HepG2 (cell line): ENCODE measurements around the gene CTSW. TPM values are rescaled to one million over a fixed set of nuclear protein-coding genes. Genes with fewer than 3 reads are reported as not detected.

Source experiments
- AGO1 ChIP-seq: fragments of 200-400 bp; formaldehyde crosslinking; IDR thresholded peaks from 2 replicates; pipeline ENCODE4 v1.6.1; 2017; ENCODE audit warnings: mild to moderate bottlenecking, low read depth, low read length, moderate library complexity; ENCODE audit not compliant: poor library complexity, severe bottlenecking
- DBP ChIP-seq: sonication (generic); formaldehyde crosslinking; IDR thresholded peaks from 2 replicates; pipeline ENCODE4 v1.4.0; 2020; ENCODE audit warnings: missing genetic modification reagents; ENCODE audit errors: not compliant biosample characterization
- E2F5 ChIP-seq: sonication (generic); formaldehyde crosslinking; conservative IDR thresholded peaks from 2 replicates; pipeline ENCODE4 v1.4.0; 2020; ENCODE audit warnings: missing genetic modification reagents
- GMEB1 ChIP-seq: sonication (generic); formaldehyde crosslinking; IDR thresholded peaks from 2 replicates; pipeline ENCODE4 v1.5.1; 2020; ENCODE audit warnings: missing genetic modification reagents, mild to moderate bottlenecking, borderline replicate concordance
- JUNB ChIP-seq: sonication (generic); formaldehyde crosslinking; IDR thresholded peaks from 2 replicates; pipeline ENCODE4 v1.8.0; 2022; ENCODE audit warnings: missing genetic modification reagents, mild to moderate bottlenecking, borderline replicate concordance
- KLF13 ChIP-seq: sonication (generic); formaldehyde crosslinking; IDR thresholded peaks from 2 replicates; pipeline ENCODE4 v1.4.0; 2020; ENCODE audit warnings: mild to moderate bottlenecking, missing genetic modification reagents
- LBX2 ChIP-seq: sonication (generic); formaldehyde crosslinking; IDR thresholded peaks from 2 replicates; pipeline ENCODE4 v1.5.0; 2020; ENCODE audit warnings: missing genetic modification reagents, mild to moderate bottlenecking, borderline replicate concordance
- NCOA5 ChIP-seq: sonication (generic); formaldehyde crosslinking; IDR thresholded peaks from 2 replicates; pipeline ENCODE4 v1.4.0; 2020; ENCODE audit warnings: missing genetic modification reagents
- NONO ChIP-seq, 2 experiments: fragments of 450-650 bp in 1 of 2; sonication (generic) in 1 of 2; formaldehyde crosslinking in 1 of 2; IDR thresholded peaks in 1 of 2; conservative IDR thresholded peaks in 1 of 2; 2 replicates each; pipeline versions ENCODE4 v1.6.1 to v1.8.0; 2017 to 2022; ENCODE audit warnings: mild to moderate bottlenecking in 1 of 2, missing genetic modification reagents in 1 of 2, moderate library complexity in 1 of 2
- NPAS2 ChIP-seq: sonication (generic); formaldehyde crosslinking; IDR thresholded peaks from 2 replicates; pipeline ENCODE4 v1.8.0; 2022; ENCODE audit warnings: mild to moderate bottlenecking, missing genetic modification reagents, borderline replicate concordance
- REPIN1 ChIP-seq: sonication (generic); formaldehyde crosslinking; IDR thresholded peaks from 2 replicates; pipeline ENCODE4 v1.8.0; 2022; ENCODE audit warnings: missing genetic modification reagents, low read depth, mild to moderate bottlenecking, borderline replicate concordance
- RERE ChIP-seq: IDR thresholded peaks from 2 replicates; pipeline ENCODE4 v1.6.1; 2016; ENCODE audit warnings: low read depth, missing genetic modification reagents, missing compliant biosample characterization
- REXO4 ChIP-seq: sonication (generic); formaldehyde crosslinking; IDR thresholded peaks from 2 replicates; pipeline ENCODE4 v1.8.0; 2022; ENCODE audit warnings: missing genetic modification reagents, mild to moderate bottlenecking, borderline replicate concordance
- ZNF276 ChIP-seq: sonication (generic); formaldehyde crosslinking; IDR thresholded peaks from 2 replicates; pipeline ENCODE4 v1.4.0; 2020; ENCODE audit warnings: mild to moderate bottlenecking, low read depth, missing genetic modification reagents
- ZNF546 ChIP-seq: sonication (generic); formaldehyde crosslinking; conservative IDR thresholded peaks from 2 replicates; pipeline ENCODE4 v1.8.1; 2023; ENCODE audit warnings: mild to moderate bottlenecking, missing genetic modification reagents
- ZNF619 ChIP-seq: sonication (generic); formaldehyde crosslinking; IDR thresholded peaks from 2 replicates; pipeline ENCODE4 v1.4.0; 2020; ENCODE audit warnings: mild to moderate bottlenecking, missing genetic modification reagents
- polyA plus RNA-seq, 8 experiments: library from polyadenylated mRNA; depleted of rRNA in 3 of 8; stranded (reverse) in 7 of 8; unstranded in 1 of 8; fragments of >200 nt; fragmentation: Illumina TruSeq in 4 of 8; extraction: Trizol in 4 of 8; gene quantifications; 2 replicates each; pipeline versions ENCODE4 v1.2.1 to v1.2.3, GENCODE V29; 2011 to 2016; ENCODE audit warnings: low read depth in 4 of 8, missing spikeins in 1 of 8, mixed read lengths in 1 of 8; ENCODE audit not compliant: insufficient read depth in 1 of 8
- total RNA-seq, 5 experiments: library from RNA; depleted of rRNA; stranded (reverse); fragments of >200 nt; fragmentation: Illumina TruSeq; extraction: Trizol; gene quantifications; 2 replicates each; pipeline ENCODE4 v1.2.3, GENCODE V29; 2016; ENCODE audit warnings: low read depth in 1 of 5

CTSW gene
- total and polyA plus RNA-seq, 2 of the 13 experiments (the other 11 are each of a cell fraction or from before 2014, with no cell fraction given): 0.09 TPM; not detected in 1

GRCh38 chr11:65900125-65900898 is 20.7 kb downstream of the CTSW start, which contains the start of gene FOSL1 (continued):
- TF ChIP-seq RERE (CRISPR knock-in tag): no peak; the same call in 1 of the 2 replicates
- TF ChIP-seq KLF13: no peak
- no peak for TF ChIP-seq LBX2 (CRISPR knock-in tag)
- TF ChIP-seq AGO1: no peak
- no peak for TF ChIP-seq REXO4 (CRISPR knock-in tag)
- no peak; the same call in 1 of the 2 replicates for TF ChIP-seq ZNF546
- no peak for TF ChIP-seq NCOA5
- TF ChIP-seq ZNF276 (CRISPR knock-in tag): no peak
- TF ChIP-seq ZNF619 (CRISPR knock-in tag): no peak
- TF ChIP-seq E2F5 (CRISPR knock-in tag): no peak
- TF ChIP-seq GMEB1 (CRISPR knock-in tag): no peak
- TF ChIP-seq NPAS2 (CRISPR knock-in tag): no peak
- TF ChIP-seq NONO (IDR thresholded peaks at IDR 0.05): no peak
- 0 out of 2 replicates have a peak, but pooled peaks have one; percentile 30 for TF ChIP-seq NONO (CRISPR knock-in tag; conservative IDR thresholded peaks at IDR 0.05)
- TF ChIP-seq JUNB: no peak
- no peak for TF ChIP-seq DBP
- TF ChIP-seq REPIN1: no peak; the same call in 1 of the 2 replicates
